Psoas muscle (tissue), 8 donors: ENCODE measurements around the gene PARP3. TPM values are rescaled to one million over a fixed set of nuclear protein-coding genes. Genes with fewer than 3 reads are reported as not detected.

ENCODE experiments used
- ATAC-seq, 4 donors: fragments of 200-7000 bp; cut with Tn5 transposase; one replicate each; pipeline ENCODE4 v1.9.1; 2020; ENCODE audit warnings: moderate library complexity in 3 of 4, mild to moderate bottlenecking in 2 of 4
- DNase-seq, 2 donors: peaks; one replicate each; pipeline ENCODE4 v3.0.0-alpha.2; 2020
- H3K27ac ChIP-seq: fragments of 200-600 bp; one replicate; pipeline ENCODE4 v1.8.0; 2022
- H3K27me3 ChIP-seq, 3 donors: fragments of 200-600 bp in 1 of 3; one replicate each; pipeline versions ENCODE4 v1.6.1 to v1.8.0; 2013 to 2022; ENCODE audit warnings: low read length in 2 of 3, mild to moderate bottlenecking in 2 of 3, moderate library complexity in 1 of 3; ENCODE audit not compliant: insufficient read depth in 3 of 3
- H3K36me3 ChIP-seq, 2 donors: fragments of 200-600 bp in 1 of 2; one replicate each; pipeline versions ENCODE4 v1.6.1 to v1.8.0; 2013 to 2022; ENCODE audit warnings: low read depth in 1 of 2, mild to moderate bottlenecking in 1 of 2, moderate library complexity in 1 of 2; ENCODE audit not compliant: insufficient read depth in 1 of 2
- H3K4me1 ChIP-seq: fragments of 200-600 bp; one replicate; pipeline ENCODE4 v1.8.0; 2022
- H3K4me3 ChIP-seq: fragments of 200-600 bp; one replicate; pipeline ENCODE4 v1.8.0; 2022; ENCODE audit warnings: mild to moderate bottlenecking
- H3K9me3 ChIP-seq: fragments of 200-600 bp; one replicate; pipeline ENCODE4 v1.8.0; 2022
- WGBS, 3 donors: extraction: QIAGEN DNeasy Blood & Tissue Kit; methylation state at CpG; one replicate each; pipeline versions ENCODE4 v1.1.6 to v1.1.7; 2013; 5-methylcytosine and 5-hydroxymethylcytosine counted together
- intact Hi-C, 2 donors: fragments of 100-400 bp; cut with DNase I; formaldehyde crosslinking; loops; one replicate each; pipeline versions ENCODE4 v1.11.0 to v1.14.2; 2022
- polyA plus RNA-seq, 3 donors: library from polyadenylated mRNA; stranded (reverse); fragments of 200-250 nt; gene quantifications; one replicate each; pipeline ENCODE4 v1.2.3, GENCODE V29; 2013
- total RNA-seq, 4 donors: library from RNA; stranded (reverse); fragmentation: NEBNext Ultra II Directional in 2 of 4; extraction: Animal tissue kit (Norgen Biotek cat#: 25700) in 2 of 4; gene quantifications; one replicate each; pipeline versions ENCODE4 v1.2.1 to v1.2.4, GENCODE V29; 2021 to 2023
- TF ChIP-seq, protein P1 (sequence below): fragments of 200-600 bp; IDR thresholded peaks from one replicate; pipeline ENCODE4 v1.8.0; 2022; ENCODE audit warnings: antibody characterized with exemption
- donor health status: healthy with polysubstance abuse.
- donor health status: DM: no; HTN: no; CAD: no; lungs with moderate emphysema.
- donor health status: Bipolar disorder and iron deficiency.
- donor health status: healthy.
- donor health status: DM: yes; HTN: yes; CAD: no.
- donor health status: DM: no; HTN: no; CAD: no.
- donor health status: DM: no; HTN: no; CAD: no.
- donor health status: DM: yes; HTN: yes; CAD: no.

PARP3 gene
- total and polyA plus RNA-seq, 7 donors, result 5.2 to 15.8 (median 11.3) TPM

DNA sequence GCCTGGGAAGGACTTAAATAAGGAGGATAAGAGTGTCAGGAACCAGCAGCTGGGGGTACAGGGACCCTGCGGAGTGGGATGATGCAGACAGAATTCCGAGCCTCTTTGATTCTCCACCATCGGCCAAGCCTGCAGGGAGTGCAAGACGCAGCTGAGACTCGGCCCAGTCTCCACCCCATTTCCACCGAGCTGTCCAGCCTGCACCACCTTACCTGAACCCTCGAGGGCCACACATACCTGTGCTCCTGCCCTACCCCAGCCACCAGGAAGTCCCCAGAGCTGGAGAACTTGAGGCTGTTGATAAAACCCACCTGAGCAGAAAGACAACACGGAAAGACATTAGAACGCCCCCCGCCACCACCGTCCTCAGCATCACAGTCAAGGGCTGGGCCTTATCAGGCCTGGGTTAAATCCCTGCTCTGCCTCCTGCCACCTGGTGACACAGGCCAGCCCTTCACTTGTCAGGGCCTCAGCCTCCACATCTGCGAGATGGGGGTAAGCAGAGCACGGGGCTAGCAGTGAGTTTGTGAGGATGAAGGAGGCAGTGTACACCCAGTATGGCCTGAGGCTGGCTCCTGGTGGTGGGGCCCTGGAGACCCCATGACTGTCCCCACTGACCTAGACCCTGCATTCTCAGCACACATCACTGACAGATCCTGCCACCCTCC, 8.6 kb upstream of the PARP3 start:
- H3K4me1 ChIP-seq, result no peaks in the 10 kb centered on the region
- peaks cover 9 to 70% of the 10 kb centered on the region in 2 donors for H3K36me3 ChIP-seq
- intact Hi-C loops, result no loop called here
- DNase-seq (no peak), ATAC-seq (no peak)
- WGBS, 3 donors, result 88 to 92% (median 90%) methylated on average over 13 of the region's 13 CpGs
- H3K4me3 ChIP-seq, result no peak overlapping the region
- H3K27ac ChIP-seq, result no peak overlapping the region
- TF ChIP-seq, protein P1, sequence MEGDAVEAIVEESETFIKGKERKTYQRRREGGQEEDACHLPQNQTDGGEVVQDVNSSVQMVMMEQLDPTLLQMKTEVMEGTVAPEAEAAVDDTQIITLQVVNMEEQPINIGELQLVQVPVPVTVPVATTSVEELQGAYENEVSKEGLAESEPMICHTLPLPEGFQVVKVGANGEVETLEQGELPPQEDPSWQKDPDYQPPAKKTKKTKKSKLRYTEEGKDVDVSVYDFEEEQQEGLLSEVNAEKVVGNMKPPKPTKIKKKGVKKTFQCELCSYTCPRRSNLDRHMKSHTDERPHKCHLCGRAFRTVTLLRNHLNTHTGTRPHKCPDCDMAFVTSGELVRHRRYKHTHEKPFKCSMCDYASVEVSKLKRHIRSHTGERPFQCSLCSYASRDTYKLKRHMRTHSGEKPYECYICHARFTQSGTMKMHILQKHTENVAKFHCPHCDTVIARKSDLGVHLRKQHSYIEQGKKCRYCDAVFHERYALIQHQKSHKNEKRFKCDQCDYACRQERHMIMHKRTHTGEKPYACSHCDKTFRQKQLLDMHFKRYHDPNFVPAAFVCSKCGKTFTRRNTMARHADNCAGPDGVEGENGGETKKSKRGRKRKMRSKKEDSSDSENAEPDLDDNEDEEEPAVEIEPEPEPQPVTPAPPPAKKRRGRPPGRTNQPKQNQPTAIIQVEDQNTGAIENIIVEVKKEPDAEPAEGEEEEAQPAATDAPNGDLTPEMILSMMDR, result no peak
- no peaks in the 10 kb centered on the region for H3K9me3 ChIP-seq
- H3K27me3 ChIP-seq, result no peaks in the 10 kb centered on the region

- no peaks in the 10 kb centered on the region for H3K27me3 ChIP-seq
- no peak overlapping the region for H3K27ac ChIP-seq
- no peak for ATAC-seq
- intact Hi-C loops, result no loop called here
- H3K9me3 ChIP-seq, result no peaks in the 10 kb centered on the region
- no peak overlapping the region for H3K4me3 ChIP-seq
- peaks cover 9 to 77% of the 10 kb centered on the region in 2 donors for H3K36me3 ChIP-seq
- 93 to 96% (median 94%) methylated on average over 11 of the region's 11 CpGs for WGBS, 3 donors
- H3K4me1 ChIP-seq, result no peaks in the 10 kb centered on the region
- DNase-seq, result no peak
- TF ChIP-seq, protein P1, result no peak
These were observed 7.9 kb upstream of the PARP3 start for GRCh38 chr3:51934139-51934850.

GRCh38 chr3:51934991-51935885, 6.9 kb upstream of the PARP3 start:
- ATAC-seq (no peak), DNase-seq (no peak)
- H3K4me3 ChIP-seq, result no peak overlapping the region
- no peaks in the 10 kb centered on the region for H3K9me3 ChIP-seq
- H3K36me3 ChIP-seq, result peaks cover 9 to 87% of the 10 kb centered on the region in 2 donors
- H3K4me1 ChIP-seq, result peaks cover 7% of the 10 kb centered on the region
- WGBS, 3 donors, result 90 to 93% (median 92%) methylated on average over 28 of the region's 28 CpGs
- H3K27me3 ChIP-seq, result no peaks in the 10 kb centered on the region
- intact Hi-C loops, result no loop called here
- H3K27ac ChIP-seq, result no peak overlapping the region
- TF ChIP-seq, protein P1, result no peak

DNA sequence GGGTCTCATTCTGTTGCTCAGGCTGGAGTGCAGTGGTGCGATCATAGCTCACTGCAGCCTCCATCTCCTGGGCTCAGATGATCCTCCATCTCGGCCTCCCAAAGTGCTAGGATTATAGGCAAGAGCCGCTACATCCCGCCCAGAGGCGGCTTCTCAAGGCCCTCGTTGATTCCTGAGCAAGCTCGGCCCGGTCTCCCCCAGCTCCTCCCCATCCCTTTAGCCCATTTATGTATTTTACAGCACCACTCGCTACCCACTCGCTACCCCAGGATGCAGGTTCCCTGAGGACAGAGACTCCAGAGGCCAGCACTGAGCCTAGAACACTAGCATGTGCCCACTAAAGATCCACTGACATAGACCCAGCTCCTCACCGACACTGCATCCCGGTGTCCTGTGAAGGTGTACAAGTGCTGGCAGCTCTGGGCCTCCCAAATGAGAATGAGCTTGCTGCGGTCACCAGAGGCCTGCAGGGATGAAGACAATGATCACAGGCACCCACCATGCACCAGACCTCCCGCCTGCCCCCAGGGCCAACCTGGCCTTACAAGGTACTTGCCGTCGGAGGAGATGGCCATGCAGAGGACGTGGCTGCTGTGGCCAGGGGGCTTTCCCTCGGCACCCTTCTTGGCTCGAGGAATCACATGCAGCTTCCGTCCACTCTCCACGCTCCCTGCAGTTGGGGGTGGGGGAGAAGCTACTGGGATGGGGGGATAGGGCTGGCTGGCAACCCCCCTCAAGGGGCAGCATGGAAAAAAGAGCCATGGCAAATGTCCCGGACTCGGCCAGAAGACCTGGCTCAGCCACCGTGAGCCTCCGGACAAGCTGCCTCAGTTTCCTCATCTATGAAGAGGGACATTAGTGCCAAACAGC, 6.0 kb upstream of the PARP3 start:
- Histone ChIP-seq H3K27ac (no peak overlapping the region), H3K27me3 (no peaks in the 10 kb centered on the region), H3K36me3 (peaks cover 9 to 83% of the 10 kb centered on the region in 2 donors), H3K9me3 (no peaks in the 10 kb centered on the region), H3K4me3 (no peak overlapping the region), H3K4me1 (peaks cover 15% of the 10 kb centered on the region)
- DNase-seq (no peak), ATAC-seq (no peak)
- WGBS, 3 donors, result 95 to 97% (median 96%) methylated on average over 25 of the region's 25 CpGs
- TF ChIP-seq, protein P1, result no peak
- intact Hi-C loops, result no loop called here
